ENCODE measurements around the gene C22orf39. TPM values are rescaled to one million over a fixed set of nuclear protein-coding genes. Genes with fewer than 3 reads are reported as not detected.
"Not testable (repeated sequence)": the region's sequence is repeated elsewhere in the genome, so short reads cannot be mapped to it uniquely, and the experiment has no call there.

C22orf39 gene
- polyA plus RNA-seq, 2 of the 4 experiments (the other 2 are of a cell fraction), result 19.4 to 19.5 TPM

DNA sequence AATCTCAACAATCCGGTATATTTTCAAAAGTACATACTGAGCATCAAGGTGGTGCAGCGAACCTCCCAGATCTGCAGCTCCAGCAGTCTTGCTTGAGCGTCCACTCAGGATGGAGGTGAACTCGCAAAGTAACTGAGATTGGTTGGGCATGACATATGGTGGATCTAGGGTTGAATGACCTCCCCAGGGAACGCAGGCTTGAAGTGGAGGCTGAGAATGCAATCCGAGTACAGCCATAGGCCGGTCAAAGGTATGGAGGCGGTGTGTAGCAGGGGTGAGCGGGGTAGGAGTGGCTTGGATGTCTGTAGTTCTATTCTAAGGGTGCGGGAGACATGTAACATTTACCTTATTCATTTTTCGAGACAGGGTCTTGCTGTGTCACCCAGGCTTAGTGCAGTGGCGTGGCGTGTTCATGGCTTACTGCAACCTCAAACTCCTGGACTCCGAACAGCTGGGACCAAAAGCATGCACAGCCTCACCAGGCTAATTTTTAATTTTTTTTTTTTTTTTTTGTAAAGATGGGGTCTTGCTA lies 631 bp upstream of the C22orf39 start:
- FAIRE-seq (no peak), ATAC-seq (peak; percentile 45 to 62), DNase-seq (ENCODE audit: low read depth in 1 of 2, low spot score in 1 of 2) (peak; percentile 31 to 39)
- peaks cover 13% of the 10 kb centered on the region; the same call in 2 of the 3 replicates for H3K4me1 ChIP-seq
- peak overlapping the region; percentile 96 for H3K4me2 ChIP-seq
- 46% methylated on average over 14 of the region's 14 CpGs for WGBS (ENCODE audit: missing lambda C conversion rate)
- CTCF ChIA-PET, result interaction anchor here (0.8 kb wide), 1 partner anchor 182 kb away, joined by 3 read pairs; no protein-coding TSS in a partner anchor
- no peak for TF ChIP-seq JUN (IDR thresholded peaks at IDR 0.05)
- TF ChIP-seq, protein P1, sequence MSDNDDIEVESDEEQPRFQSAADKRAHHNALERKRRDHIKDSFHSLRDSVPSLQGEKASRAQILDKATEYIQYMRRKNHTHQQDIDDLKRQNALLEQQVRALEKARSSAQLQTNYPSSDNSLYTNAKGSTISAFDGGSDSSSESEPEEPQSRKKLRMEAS (IDR thresholded peaks at IDR 0.05), result no peak
- TF ChIP-seq PHF8 (IDR thresholded peaks at IDR 0.05; ENCODE audit: borderline replicate concordance, low read depth), result no peak
- no peak for TF ChIP-seq POLR2A (IDR thresholded peaks at IDR 0.05; ENCODE audit: low read length)
- no peak for TF ChIP-seq HOXB13 (CRISPR knock-in tag; IDR thresholded peaks at IDR 0.05; ENCODE audit: low read depth)
- TF ChIP-seq RNF2 (IDR thresholded peaks at IDR 0.05; ENCODE audit: borderline replicate concordance, low read depth), result no peak
- no peak for TF ChIP-seq RFX5 (IDR thresholded peaks at IDR 0.05)
- POLR2A ChIA-PET, result interaction anchor here (1.2 kb wide), 1 partner anchor 14 kb away, joined by 3 read pairs; no protein-coding TSS in a partner anchor
- no peaks in the 10 kb centered on the region for H3K9me3 ChIP-seq
- H3K27ac ChIP-seq, result peak overlapping the region; percentile 88 to 97
- H3K4me3 ChIP-seq, result peak overlapping the region; percentile 66

DNA sequence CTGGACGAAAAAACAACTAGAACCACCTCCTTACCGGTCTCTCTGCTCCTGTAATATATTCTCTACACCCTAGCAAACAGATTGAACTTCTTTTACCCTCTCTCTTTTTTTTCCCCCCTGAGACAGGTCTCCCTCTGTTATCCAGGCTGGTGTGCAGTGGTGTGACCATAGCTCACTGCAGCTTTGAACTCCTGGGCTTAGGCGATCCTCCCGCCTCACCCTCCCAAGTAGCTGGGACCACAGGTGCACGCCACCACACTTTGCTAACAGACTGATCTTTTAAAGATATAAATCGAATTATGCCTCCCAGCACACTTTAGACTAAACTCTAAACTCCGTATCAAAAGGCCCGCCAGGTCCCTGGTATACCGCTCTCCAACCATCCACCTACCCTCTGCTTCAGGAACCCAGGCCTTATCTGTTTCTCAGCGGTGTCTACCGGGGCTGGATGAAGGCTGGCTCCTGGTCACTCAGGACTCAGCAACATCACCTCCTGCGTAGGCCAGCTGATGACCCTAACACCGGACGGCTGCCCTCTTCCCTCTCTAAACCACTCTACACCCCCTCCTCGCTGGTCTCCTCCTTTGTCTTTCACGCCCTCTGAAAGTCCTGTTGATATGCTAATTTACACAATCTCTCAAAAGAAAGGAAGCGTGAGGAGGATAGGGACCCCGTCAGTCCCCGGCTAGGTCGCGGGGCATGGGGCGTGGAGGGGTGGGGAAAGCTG lies 745 bp downstream of the C22orf39 start:
- 47% methylated on average over 16 of the region's 22 CpGs for WGBS (ENCODE audit: missing lambda C conversion rate)
- H3K9me3 ChIP-seq, result no peaks in the 10 kb centered on the region
- peak in 1 of 2 experiments; percentile 5 for DNase-seq (ENCODE audit: low read depth in 1 of 2, low spot score in 1 of 2)
- peak overlapping the region; percentile 66 for H3K4me3 ChIP-seq
- ChIA-PET CTCF (interaction anchor here (1.1 kb wide), 1 partner anchor 16 kb away, joined by 3 read pairs; no protein-coding TSS in a partner anchor), POLR2A (interaction anchor here (0.5 to 1.2 kb wide), 2 partner anchors 15 to 134 kb away, joined by 3 to 4 read pairs; no protein-coding TSS in a partner anchor)
- peak overlapping the region; percentile 88 to 97 for H3K27ac ChIP-seq
- TF ChIP-seq PHF8 (IDR thresholded peaks at IDR 0.05; ENCODE audit: borderline replicate concordance, low read depth) (no peak), NPAS2 (CRISPR knock-in tag; IDR thresholded peaks at IDR 0.05; ENCODE audit: borderline replicate concordance) (no peak), ZNF302 (CRISPR knock-in tag; IDR thresholded peaks at IDR 0.05) (no peak), ZSCAN20 (CRISPR knock-in tag; IDR thresholded peaks at IDR 0.05) (no peak), JUN (IDR thresholded peaks at IDR 0.05) (no peak), EHMT2 (IDR thresholded peaks at IDR 0.05; ENCODE audit: low read depth) (no peak), SMC3 (IDR thresholded peaks at IDR 0.05) (no peak), FOXS1 (CRISPR knock-in tag; IDR thresholded peaks at IDR 0.05) (no peak), HOXB5 (CRISPR knock-in tag; IDR thresholded peaks at IDR 0.05) (no peak)
- TF ChIP-seq, protein P1 (IDR thresholded peaks at IDR 0.05), result no peak
- TF ChIP-seq, protein P2, sequence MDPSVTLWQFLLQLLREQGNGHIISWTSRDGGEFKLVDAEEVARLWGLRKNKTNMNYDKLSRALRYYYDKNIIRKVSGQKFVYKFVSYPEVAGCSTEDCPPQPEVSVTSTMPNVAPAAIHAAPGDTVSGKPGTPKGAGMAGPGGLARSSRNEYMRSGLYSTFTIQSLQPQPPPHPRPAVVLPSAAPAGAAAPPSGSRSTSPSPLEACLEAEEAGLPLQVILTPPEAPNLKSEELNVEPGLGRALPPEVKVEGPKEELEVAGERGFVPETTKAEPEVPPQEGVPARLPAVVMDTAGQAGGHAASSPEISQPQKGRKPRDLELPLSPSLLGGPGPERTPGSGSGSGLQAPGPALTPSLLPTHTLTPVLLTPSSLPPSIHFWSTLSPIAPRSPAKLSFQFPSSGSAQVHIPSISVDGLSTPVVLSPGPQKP (IDR thresholded peaks at IDR 0.05; ENCODE audit: low read depth, low read length), result no peak
- TF ChIP-seq, protein P3, sequence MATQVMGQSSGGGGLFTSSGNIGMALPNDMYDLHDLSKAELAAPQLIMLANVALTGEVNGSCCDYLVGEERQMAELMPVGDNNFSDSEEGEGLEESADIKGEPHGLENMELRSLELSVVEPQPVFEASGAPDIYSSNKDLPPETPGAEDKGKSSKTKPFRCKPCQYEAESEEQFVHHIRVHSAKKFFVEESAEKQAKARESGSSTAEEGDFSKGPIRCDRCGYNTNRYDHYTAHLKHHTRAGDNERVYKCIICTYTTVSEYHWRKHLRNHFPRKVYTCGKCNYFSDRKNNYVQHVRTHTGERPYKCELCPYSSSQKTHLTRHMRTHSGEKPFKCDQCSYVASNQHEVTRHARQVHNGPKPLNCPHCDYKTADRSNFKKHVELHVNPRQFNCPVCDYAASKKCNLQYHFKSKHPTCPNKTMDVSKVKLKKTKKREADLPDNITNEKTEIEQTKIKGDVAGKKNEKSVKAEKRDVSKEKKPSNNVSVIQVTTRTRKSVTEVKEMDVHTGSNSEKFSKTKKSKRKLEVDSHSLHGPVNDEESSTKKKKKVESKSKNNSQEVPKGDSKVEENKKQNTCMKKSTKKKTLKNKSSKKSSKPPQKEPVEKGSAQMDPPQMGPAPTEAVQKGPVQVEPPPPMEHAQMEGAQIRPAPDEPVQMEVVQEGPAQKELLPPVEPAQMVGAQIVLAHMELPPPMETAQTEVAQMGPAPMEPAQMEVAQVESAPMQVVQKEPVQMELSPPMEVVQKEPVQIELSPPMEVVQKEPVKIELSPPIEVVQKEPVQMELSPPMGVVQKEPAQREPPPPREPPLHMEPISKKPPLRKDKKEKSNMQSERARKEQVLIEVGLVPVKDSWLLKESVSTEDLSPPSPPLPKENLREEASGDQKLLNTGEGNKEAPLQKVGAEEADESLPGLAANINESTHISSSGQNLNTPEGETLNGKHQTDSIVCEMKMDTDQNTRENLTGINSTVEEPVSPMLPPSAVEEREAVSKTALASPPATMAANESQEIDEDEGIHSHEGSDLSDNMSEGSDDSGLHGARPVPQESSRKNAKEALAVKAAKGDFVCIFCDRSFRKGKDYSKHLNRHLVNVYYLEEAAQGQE (IDR thresholded peaks at IDR 0.05), result no peak
- TF ChIP-seq, protein P4, sequence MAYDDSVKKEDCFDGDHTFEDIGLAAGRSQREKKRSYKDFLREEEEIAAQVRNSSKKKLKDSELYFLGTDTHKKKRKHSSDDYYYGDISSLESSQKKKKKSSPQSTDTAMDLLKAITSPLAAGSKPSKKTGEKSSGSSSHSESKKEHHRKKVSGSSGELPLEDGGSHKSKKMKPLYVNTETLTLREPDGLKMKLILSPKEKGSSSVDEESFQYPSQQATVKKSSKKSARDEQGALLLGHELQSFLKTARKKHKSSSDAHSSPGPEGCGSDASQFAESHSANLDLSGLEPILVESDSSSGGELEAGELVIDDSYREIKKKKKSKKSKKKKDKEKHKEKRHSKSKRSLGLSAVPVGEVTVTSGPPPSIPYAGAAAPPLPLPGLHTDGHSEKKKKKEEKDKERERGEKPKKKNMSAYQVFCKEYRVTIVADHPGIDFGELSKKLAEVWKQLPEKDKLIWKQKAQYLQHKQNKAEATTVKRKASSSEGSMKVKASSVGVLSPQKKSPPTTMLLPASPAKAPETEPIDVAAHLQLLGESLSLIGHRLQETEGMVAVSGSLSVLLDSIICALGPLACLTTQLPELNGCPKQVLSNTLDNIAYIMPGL (CRISPR knock-in tag; IDR thresholded peaks at IDR 0.05; ENCODE audit: borderline replicate concordance), result no peak
- TF ChIP-seq, protein P5, sequence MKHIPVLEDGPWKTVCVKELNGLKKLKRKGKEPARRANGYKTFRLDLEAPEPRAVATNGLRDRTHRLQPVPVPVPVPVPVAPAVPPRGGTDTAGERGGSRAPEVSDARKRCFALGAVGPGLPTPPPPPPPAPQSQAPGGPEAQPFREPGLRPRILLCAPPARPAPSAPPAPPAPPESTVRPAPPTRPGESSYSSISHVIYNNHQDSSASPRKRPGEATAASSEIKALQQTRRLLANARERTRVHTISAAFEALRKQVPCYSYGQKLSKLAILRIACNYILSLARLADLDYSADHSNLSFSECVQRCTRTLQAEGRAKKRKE (CRISPR knock-in tag; IDR thresholded peaks at IDR 0.05; ENCODE audit: low read depth), result no peak
- H3K4me2 ChIP-seq, result peak overlapping the region; percentile 86
- FAIRE-seq, result no peak
- peaks cover 13% of the 10 kb centered on the region; the same call in 2 of the 3 replicates for H3K4me1 ChIP-seq
- peak; percentile 34 to 43; a peak in 5 of 6 replicates for ATAC-seq

DNA sequence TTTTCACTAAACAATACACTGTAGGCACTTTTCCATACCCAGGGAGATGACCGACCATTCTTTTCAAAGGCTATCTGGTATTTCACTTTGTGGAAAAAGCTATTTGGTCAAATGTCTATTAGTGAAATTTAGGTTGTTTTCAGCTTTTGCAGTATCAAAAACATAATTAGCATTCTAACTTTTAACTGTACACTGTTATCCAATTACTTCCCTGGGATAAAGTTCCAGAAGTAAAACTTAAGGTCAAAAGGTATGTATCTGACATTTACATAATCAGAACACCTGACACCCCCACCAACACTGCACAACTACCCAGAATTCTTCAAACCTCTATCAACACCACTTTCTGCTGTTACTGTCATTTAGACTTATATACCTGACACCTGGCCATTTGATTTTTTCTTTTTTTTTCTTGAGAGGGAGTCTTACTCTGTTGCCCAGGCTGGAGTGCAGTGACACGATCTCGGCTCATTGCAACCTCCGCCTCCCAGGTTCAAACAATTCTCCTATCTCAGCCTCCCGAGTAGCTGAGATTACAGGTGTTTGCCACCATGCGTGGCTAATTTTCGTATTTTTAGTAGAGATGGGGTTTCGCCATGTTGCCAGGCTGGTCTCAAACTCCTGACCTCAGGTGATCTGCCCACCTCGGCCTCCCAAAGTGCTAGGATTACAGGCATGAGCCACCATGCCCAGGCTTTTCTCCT lies 2.1 kb downstream of the C22orf39 start:
- ATAC-seq; DNase-seq (ENCODE audit: low read depth in 1 of 2, low spot score in 1 of 2); H3K27ac ChIP-seq; H3K4me3 ChIP-seq; POLR2A ChIA-PET; FAIRE-seq; H3K9me3 ChIP-seq; H3K4me2 ChIP-seq: not testable (repeated sequence)
- CTCF ChIA-PET, result interaction anchor here (1.2 to 1.5 kb wide), 3 partner anchors 11 to 12 kb away, joined by 3 to 7 read pairs (median 3); no protein-coding TSS in a partner anchor
- H3K4me1 ChIP-seq, result peaks cover 13% of the 10 kb centered on the region; the same call in 2 of the 3 replicates
- 97% methylated on average over 9 of the region's 9 CpGs for WGBS (ENCODE audit: missing lambda C conversion rate)
